Measurements from ENCODE around the gene ANO4.

Gene ANO4

GRCh38 chr12:101078536-101079285 lies 284.1 kb downstream of the ANO4 start:
- no peaks in the 10 kb centered on the region for H3K27me3 ChIP-seq (replicated peaks; ENCODE audit: insufficient read depth, low read length)
- H3K4me1 ChIP-seq (ENCODE audit: low read length) = no peaks in the 10 kb centered on the region
- no peak overlapping the region for H3K27ac ChIP-seq (ENCODE audit: low read length)
- H4K20me1 ChIP-seq (ENCODE audit: insufficient read depth, low read length) = no peaks in the 10 kb centered on the region
- H3K9me2 ChIP-seq (replicated peaks; ENCODE audit: insufficient read depth, low read length) = no peaks in the 10 kb centered on the region
- no peak for TF ChIP-seq EZH2phosphoT487 (IDR thresholded peaks at IDR 0.05; ENCODE audit: low read length)
- no peak for TF ChIP-seq EZH2 (optimal IDR thresholded peaks at IDR 0.05; ENCODE audit: low read depth, low read length)
- TF ChIP-seq CTCF (IDR thresholded peaks at IDR 0.05; ENCODE audit: low read length) = no peak
- H2AFZ ChIP-seq (ENCODE audit: low read length) = no peak overlapping the region
- no peak overlapping the region for H3K4me3 ChIP-seq (ENCODE audit: low read length)
- H3K9ac ChIP-seq (ENCODE audit: low read length) = no peak overlapping the region
- no peaks in the 10 kb centered on the region for H3K9me3 ChIP-seq (replicated peaks; ENCODE audit: insufficient read depth, low read length)
- no peak overlapping the region for H3K4me2 ChIP-seq (ENCODE audit: low read depth, low read length)
- H3K79me2 ChIP-seq (ENCODE audit: low read length) = no peaks in the 10 kb centered on the region
- no peaks in the 10 kb centered on the region for H3F3A ChIP-seq (ENCODE audit: insufficient read depth, low read length)
- no peaks in the 10 kb centered on the region; the same call in 1 of the 2 replicates for H3K36me3 ChIP-seq (replicated peaks; ENCODE audit: insufficient read depth, low read length)
- DNase-seq = no peak

GRCh38 chr12:101082706-101083105 lies 288.1 kb downstream of the ANO4 start:
- Histone ChIP-seq H3F3A (ENCODE audit: insufficient read depth, low read length) (no peaks in the 10 kb centered on the region), H3K4me3 (ENCODE audit: low read length) (no peak overlapping the region), H3K4me2 (ENCODE audit: low read depth, low read length) (no peak overlapping the region), H3K9me2 (replicated peaks; ENCODE audit: insufficient read depth, low read length) (no peaks in the 10 kb centered on the region), H3K79me2 (ENCODE audit: low read length) (no peaks in the 10 kb centered on the region), H3K27me3 (replicated peaks; ENCODE audit: insufficient read depth, low read length) (no peaks in the 10 kb centered on the region), H3K9ac (ENCODE audit: low read length) (no peak overlapping the region), H3K27ac (ENCODE audit: low read length) (no peak overlapping the region), H2AFZ (ENCODE audit: low read length) (no peak overlapping the region), H3K4me1 (ENCODE audit: low read length) (no peaks in the 10 kb centered on the region), H4K20me1 (ENCODE audit: insufficient read depth, low read length) (no peaks in the 10 kb centered on the region), H3K9me3 (replicated peaks; ENCODE audit: insufficient read depth, low read length) (no peaks in the 10 kb centered on the region), H3K36me3 (replicated peaks; ENCODE audit: insufficient read depth, low read length) (no peaks in the 10 kb centered on the region; the same call in 1 of the 2 replicates)
- TF ChIP-seq EZH2 (optimal IDR thresholded peaks at IDR 0.05; ENCODE audit: low read depth, low read length) = no peak
- no peak for TF ChIP-seq EZH2phosphoT487 (IDR thresholded peaks at IDR 0.05; ENCODE audit: low read length)
- TF ChIP-seq CTCF (IDR thresholded peaks at IDR 0.05; ENCODE audit: low read length) = no peak
- DNase-seq = no peak

- Histone ChIP-seq H3K9ac (ENCODE audit: low read length) (no peak overlapping the region), H3K27ac (ENCODE audit: low read length) (no peak overlapping the region), H2AFZ (ENCODE audit: low read length) (no peak overlapping the region), H3K79me2 (ENCODE audit: low read length) (no peaks in the 10 kb centered on the region), H3K9me2 (replicated peaks; ENCODE audit: insufficient read depth, low read length) (no peaks in the 10 kb centered on the region), H3K36me3 (replicated peaks; ENCODE audit: insufficient read depth, low read length) (no peaks in the 10 kb centered on the region; the same call in 1 of the 2 replicates), H3K4me2 (ENCODE audit: low read depth, low read length) (no peak overlapping the region), H3F3A (ENCODE audit: insufficient read depth, low read length) (no peaks in the 10 kb centered on the region), H3K27me3 (replicated peaks; ENCODE audit: insufficient read depth, low read length) (no peaks in the 10 kb centered on the region), H4K20me1 (ENCODE audit: insufficient read depth, low read length) (no peaks in the 10 kb centered on the region), H3K9me3 (replicated peaks; ENCODE audit: insufficient read depth, low read length) (no peaks in the 10 kb centered on the region), H3K4me3 (ENCODE audit: low read length) (no peak overlapping the region), H3K4me1 (ENCODE audit: low read length) (no peaks in the 10 kb centered on the region)
- DNase-seq = no peak
- no peak for TF ChIP-seq CTCF (IDR thresholded peaks at IDR 0.05; ENCODE audit: low read length)
- TF ChIP-seq EZH2 (optimal IDR thresholded peaks at IDR 0.05; ENCODE audit: low read depth, low read length) = no peak
- no peak for TF ChIP-seq EZH2phosphoT487 (IDR thresholded peaks at IDR 0.05; ENCODE audit: low read length)
These were observed 292.0 kb downstream of the ANO4 start for GRCh38 chr12:101086490-101087135.
